Measurements from ENCODE around the gene PDE6C. TPM values are rescaled to one million over a fixed set of nuclear protein-coding genes. Genes with fewer than 3 reads are reported as not detected.

PDE6C gene
- total RNA-seq, 1 donor from 2014 or later, result not detected

DNA sequence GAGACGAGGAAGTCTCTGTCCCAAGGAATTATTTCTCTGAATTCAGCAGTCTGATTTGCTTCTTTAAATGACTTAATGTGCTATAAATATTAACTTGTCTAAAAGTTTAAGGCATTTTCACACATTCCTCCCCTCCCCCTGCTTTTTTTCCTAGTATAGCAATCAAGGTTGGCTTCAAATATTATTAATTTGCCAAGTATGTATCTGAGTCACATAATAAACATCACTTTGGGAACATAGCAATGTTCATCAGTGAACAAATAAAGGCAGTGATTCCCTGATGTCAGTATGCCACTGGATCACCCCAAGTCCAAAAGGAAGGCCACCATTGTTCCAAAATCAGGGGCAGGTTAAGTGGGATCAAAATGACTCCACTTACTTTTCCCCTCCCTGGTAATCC lies 40.5 kb downstream of the PDE6C start:
- TF ChIP-seq EZH2phosphoT487 (IDR thresholded peaks at IDR 0.05) (no peak), EZH2 (IDR thresholded peaks at IDR 0.05) (no peak)
- TF ChIP-seq, protein P1, sequence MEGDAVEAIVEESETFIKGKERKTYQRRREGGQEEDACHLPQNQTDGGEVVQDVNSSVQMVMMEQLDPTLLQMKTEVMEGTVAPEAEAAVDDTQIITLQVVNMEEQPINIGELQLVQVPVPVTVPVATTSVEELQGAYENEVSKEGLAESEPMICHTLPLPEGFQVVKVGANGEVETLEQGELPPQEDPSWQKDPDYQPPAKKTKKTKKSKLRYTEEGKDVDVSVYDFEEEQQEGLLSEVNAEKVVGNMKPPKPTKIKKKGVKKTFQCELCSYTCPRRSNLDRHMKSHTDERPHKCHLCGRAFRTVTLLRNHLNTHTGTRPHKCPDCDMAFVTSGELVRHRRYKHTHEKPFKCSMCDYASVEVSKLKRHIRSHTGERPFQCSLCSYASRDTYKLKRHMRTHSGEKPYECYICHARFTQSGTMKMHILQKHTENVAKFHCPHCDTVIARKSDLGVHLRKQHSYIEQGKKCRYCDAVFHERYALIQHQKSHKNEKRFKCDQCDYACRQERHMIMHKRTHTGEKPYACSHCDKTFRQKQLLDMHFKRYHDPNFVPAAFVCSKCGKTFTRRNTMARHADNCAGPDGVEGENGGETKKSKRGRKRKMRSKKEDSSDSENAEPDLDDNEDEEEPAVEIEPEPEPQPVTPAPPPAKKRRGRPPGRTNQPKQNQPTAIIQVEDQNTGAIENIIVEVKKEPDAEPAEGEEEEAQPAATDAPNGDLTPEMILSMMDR (IDR thresholded peaks at IDR 0.05), result no peak
- H3K4me2 ChIP-seq, result no peak overlapping the region
- Mint-ChIP-seq H3K4me3 (no peak overlapping the region), H3K9me3 (no peaks in the 10 kb centered on the region), H3K27ac (no peak overlapping the region), H3K36me3 (no peaks in the 10 kb centered on the region), H3K27me3 (ENCODE audit: insufficient read depth, low read depth) (peaks cover 7% of the 10 kb centered on the region), H3K4me1 (no peaks in the 10 kb centered on the region)
- H3K4me1 ChIP-seq, result no peaks in the 10 kb centered on the region
- H3K9me3 ChIP-seq (ENCODE audit: low read depth), result no peaks in the 10 kb centered on the region
- H3K79me2 ChIP-seq (ENCODE audit: low read depth), result no peaks in the 10 kb centered on the region
- no peaks in the 10 kb centered on the region for H3K27me3 ChIP-seq
- no peak overlapping the region for H3K4me3 ChIP-seq
- no peaks in the 10 kb centered on the region for H3K36me3 ChIP-seq
- no peaks in the 10 kb centered on the region for H3F3A ChIP-seq (ENCODE audit: low read depth)
- no peak overlapping the region for H3K9ac ChIP-seq
- DNase-seq (ENCODE audit: low spot score), result no peak
- no peak overlapping the region for H2AFZ ChIP-seq (replicated peaks)
- no peak overlapping the region for H3K27ac ChIP-seq
- no peaks in the 10 kb centered on the region for H4K20me1 ChIP-seq (ENCODE audit: low read depth)

DNA sequence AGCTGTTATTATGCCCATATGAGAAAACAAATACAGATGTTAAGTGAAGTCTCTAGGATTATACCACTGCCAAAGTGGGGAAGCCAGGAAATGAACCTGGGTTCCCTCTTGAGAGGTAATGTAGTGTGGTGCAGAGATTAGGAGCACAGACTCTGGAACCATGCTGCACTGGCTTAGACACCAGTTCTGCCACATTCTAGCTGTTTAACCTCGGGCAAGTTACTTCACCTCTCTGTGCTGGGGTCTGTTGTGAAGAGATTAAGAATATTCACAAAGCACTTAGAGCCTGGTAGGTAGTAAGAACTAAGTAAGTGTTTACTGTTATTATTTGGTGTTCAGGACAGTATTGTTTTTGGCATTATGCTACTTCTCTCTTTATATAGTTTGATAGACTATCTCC lies 41.9 kb downstream of the PDE6C start:
- Histone ChIP-seq H3K9me3 (ENCODE audit: low read depth) (no peaks in the 10 kb centered on the region), H3K4me1 (no peaks in the 10 kb centered on the region), H3K27me3 (no peaks in the 10 kb centered on the region), H3F3A (ENCODE audit: low read depth) (no peaks in the 10 kb centered on the region), H2AFZ (replicated peaks) (no peak overlapping the region), H3K36me3 (no peaks in the 10 kb centered on the region), H3K4me3 (no peak overlapping the region), H4K20me1 (ENCODE audit: low read depth) (no peaks in the 10 kb centered on the region), H3K79me2 (ENCODE audit: low read depth) (no peaks in the 10 kb centered on the region), H3K4me2 (no peak overlapping the region), H3K9ac (no peak overlapping the region), H3K27ac (no peak overlapping the region)
- peaks cover 7% of the 10 kb centered on the region for H3K27me3 Mint-ChIP-seq (ENCODE audit: insufficient read depth, low read depth)
- H3K27ac Mint-ChIP-seq, result no peak overlapping the region
- no peak for DNase-seq (ENCODE audit: low spot score)
- H3K4me1 Mint-ChIP-seq, result no peaks in the 10 kb centered on the region
- no peak overlapping the region for H3K4me3 Mint-ChIP-seq
- no peaks in the 10 kb centered on the region for H3K36me3 Mint-ChIP-seq
- H3K9me3 Mint-ChIP-seq, result no peaks in the 10 kb centered on the region
- TF ChIP-seq EZH2phosphoT487 (IDR thresholded peaks at IDR 0.05) (no peak), EZH2 (IDR thresholded peaks at IDR 0.05) (no peak)
- TF ChIP-seq, protein P1 (IDR thresholded peaks at IDR 0.05), result no peak

GRCh38 chr10:93656155-93656554 lies 43.8 kb downstream of the PDE6C start:
- no peaks in the 10 kb centered on the region for H4K20me1 ChIP-seq (ENCODE audit: low read depth)

More at GRCh38 chr10:93656155-93656554, 43.8 kb downstream of the PDE6C start:
- no peaks in the 10 kb centered on the region for H3K9me3 Mint-ChIP-seq
- no peak for DNase-seq (ENCODE audit: low spot score)
- Histone ChIP-seq H3K27ac (no peak overlapping the region), H3K9me3 (ENCODE audit: low read depth) (no peaks in the 10 kb centered on the region), H3K9ac (no peak overlapping the region), H3K4me3 (no peak overlapping the region), H3F3A (ENCODE audit: low read depth) (no peaks in the 10 kb centered on the region), H3K4me2 (no peak overlapping the region), H3K36me3 (no peaks in the 10 kb centered on the region), H3K4me1 (no peaks in the 10 kb centered on the region), H3K79me2 (ENCODE audit: low read depth) (no peaks in the 10 kb centered on the region), H2AFZ (replicated peaks) (no peak overlapping the region), H3K27me3 (no peaks in the 10 kb centered on the region)
- peaks cover 5% of the 10 kb centered on the region for H3K36me3 Mint-ChIP-seq
- H3K27ac Mint-ChIP-seq, result no peak overlapping the region
- peaks cover 7% of the 10 kb centered on the region for H3K27me3 Mint-ChIP-seq (ENCODE audit: insufficient read depth, low read depth)
- no peaks in the 10 kb centered on the region for H3K4me1 Mint-ChIP-seq
- no peak overlapping the region for H3K4me3 Mint-ChIP-seq
- TF ChIP-seq, protein P1 (IDR thresholded peaks at IDR 0.05), result no peak
- TF ChIP-seq EZH2 (IDR thresholded peaks at IDR 0.05) (no peak), EZH2phosphoT487 (IDR thresholded peaks at IDR 0.05) (no peak)
